ENCODE measurements around the gene SIGLEC1. TPM values are rescaled to one million over a fixed set of nuclear protein-coding genes. Genes with fewer than 3 reads are reported as not detected.

The SIGLEC1 gene
- total and polyA plus RNA-seq, 2 donors (not counting 1 experiment from before 2014, with no cell fraction given) = not detected

- no peak for TF ChIP-seq EZH2 (IDR thresholded peaks at IDR 0.05; ENCODE audit: low read length, missing control alignments)
- TF ChIP-seq CTCF (conservative IDR thresholded peaks at IDR 0.05 in 1 of 2, IDR thresholded peaks at IDR 0.05 in 1 of 2; ENCODE audit: low read depth in 1 of 2, low read length in 2 of 2) = no peak
- Histone ChIP-seq H3K27me3 (ENCODE audit: control insufficient read depth, insufficient read depth, low read length) (no peaks in the 10 kb centered on the region), H3K4me2 (ENCODE audit: extremely low read depth, insufficient read depth, low read length) (no peak overlapping the region), H3K4me1 (ENCODE audit: control insufficient read depth, extremely low read depth, insufficient read depth, low read length) (peaks cover 10% of the 10 kb centered on the region), H3K27ac (ENCODE audit: insufficient read depth, low read length) (no peak overlapping the region), H2AFZ (ENCODE audit: low read length) (no peak overlapping the region), H4K20me1 (ENCODE audit: control insufficient read depth, extremely low read depth, insufficient read depth, low read length) (no peaks in the 10 kb centered on the region), H3K79me2 (ENCODE audit: control insufficient read depth, insufficient read depth, low read length) (no peaks in the 10 kb centered on the region), H3K4me3 (replicated peaks in 1 of 4; ENCODE audit: control extremely low read depth in 1 of 4, insufficient read depth in 1 of 4, low read depth in 3 of 4, low read length in 4 of 4) (no peak overlapping the region), H3K36me3 (ENCODE audit: control insufficient read depth, insufficient read depth, low read length) (peaks cover 17% of the 10 kb centered on the region), H3K9me3 (ENCODE audit: control insufficient read depth, insufficient read depth, low read depth, low read length) (no peaks in the 10 kb centered on the region), H3K9ac (ENCODE audit: insufficient read depth, low read length) (no peak overlapping the region)
- no peak for DNase-seq (ENCODE audit: low read depth in 2 of 2)
Measured at GRCh38 chr20:3674995-3675900, 37.2 kb downstream of the SIGLEC1 start.

GRCh38 chr20:3674447-3674846, 38.0 kb downstream of the SIGLEC1 start:
- Histone ChIP-seq H3K4me1 (ENCODE audit: control insufficient read depth, extremely low read depth, insufficient read depth, low read length) (peaks cover 10% of the 10 kb centered on the region), H4K20me1 (ENCODE audit: control insufficient read depth, extremely low read depth, insufficient read depth, low read length) (no peaks in the 10 kb centered on the region), H3K4me3 (replicated peaks in 1 of 4; ENCODE audit: control extremely low read depth in 1 of 4, insufficient read depth in 1 of 4, low read depth in 3 of 4, low read length in 4 of 4) (no peak overlapping the region), H3K79me2 (ENCODE audit: control insufficient read depth, insufficient read depth, low read length) (no peaks in the 10 kb centered on the region), H3K36me3 (ENCODE audit: control insufficient read depth, insufficient read depth, low read length) (peaks cover 17% of the 10 kb centered on the region), H3K4me2 (ENCODE audit: extremely low read depth, insufficient read depth, low read length) (no peak overlapping the region), H3K9me3 (ENCODE audit: control insufficient read depth, insufficient read depth, low read depth, low read length) (no peaks in the 10 kb centered on the region), H3K9ac (ENCODE audit: insufficient read depth, low read length) (no peak overlapping the region), H2AFZ (ENCODE audit: low read length) (no peak overlapping the region), H3K27me3 (ENCODE audit: control insufficient read depth, insufficient read depth, low read length) (no peaks in the 10 kb centered on the region), H3K27ac (ENCODE audit: insufficient read depth, low read length) (no peak overlapping the region)
- DNase-seq (ENCODE audit: low read depth in 2 of 2) = no peak
- TF ChIP-seq CTCF (conservative IDR thresholded peaks at IDR 0.05 in 1 of 2, IDR thresholded peaks at IDR 0.05 in 1 of 2; ENCODE audit: low read depth in 1 of 2, low read length in 2 of 2) (no peak), EZH2 (IDR thresholded peaks at IDR 0.05; ENCODE audit: low read length, missing control alignments) (no peak)

GRCh38 chr20:3673221-3674070, 39.0 kb downstream of the SIGLEC1 start:
- Histone ChIP-seq H4K20me1 (ENCODE audit: control insufficient read depth, extremely low read depth, insufficient read depth, low read length) (no peaks in the 10 kb centered on the region), H3K27ac (ENCODE audit: insufficient read depth, low read length) (no peak overlapping the region)
- no peak for DNase-seq (ENCODE audit: low read depth in 2 of 2)

More at GRCh38 chr20:3673221-3674070, 39.0 kb downstream of the SIGLEC1 start:
- H3K9me3 ChIP-seq (ENCODE audit: control insufficient read depth, insufficient read depth, low read depth, low read length) = no peaks in the 10 kb centered on the region
- no peaks in the 10 kb centered on the region for H3K27me3 ChIP-seq (ENCODE audit: control insufficient read depth, insufficient read depth, low read length)
- no peak overlapping the region for H3K4me2 ChIP-seq (ENCODE audit: extremely low read depth, insufficient read depth, low read length)
- H3K4me1 ChIP-seq (ENCODE audit: control insufficient read depth, extremely low read depth, insufficient read depth, low read length) = peaks cover 10% of the 10 kb centered on the region
- no peak overlapping the region for H3K4me3 ChIP-seq (replicated peaks in 1 of 4; ENCODE audit: control extremely low read depth in 1 of 4, insufficient read depth in 1 of 4, low read depth in 3 of 4, low read length in 4 of 4)
- no peaks in the 10 kb centered on the region for H3K79me2 ChIP-seq (ENCODE audit: control insufficient read depth, insufficient read depth, low read length)
- no peak overlapping the region for H2AFZ ChIP-seq (ENCODE audit: low read length)
- H3K9ac ChIP-seq (ENCODE audit: insufficient read depth, low read length) = no peak overlapping the region
- peaks cover 18% of the 10 kb centered on the region for H3K36me3 ChIP-seq (ENCODE audit: control insufficient read depth, insufficient read depth, low read length)
- no peak for TF ChIP-seq EZH2 (IDR thresholded peaks at IDR 0.05; ENCODE audit: low read length, missing control alignments)
- TF ChIP-seq CTCF (conservative IDR thresholded peaks at IDR 0.05 in 1 of 2, IDR thresholded peaks at IDR 0.05 in 1 of 2; ENCODE audit: low read depth in 1 of 2, low read length in 2 of 2) = no peak

Measured in fibroblast of lung (primary cell).